Measurements from ENCODE around the gene MAGEC1. TPM values are rescaled to one million over a fixed set of nuclear protein-coding genes. Genes with fewer than 3 reads are reported as not detected.

The MAGEC1 gene
- total RNA-seq, 1 experiment from 2014 or later = not detected

- Histone ChIP-seq H3K4me3 (ENCODE audit: low read depth, low read length, poor library complexity, severe bottlenecking) (no peak overlapping the region), H3K27me3 (replicated peaks; ENCODE audit: insufficient read depth, low read depth, low read length, poor library complexity) (no peaks in the 10 kb centered on the region), H3K27ac (ENCODE audit: low read depth, low read length, poor library complexity, severe bottlenecking) (no peak overlapping the region), H3K4me1 (ENCODE audit: insufficient read depth, low read length, poor library complexity, severe bottlenecking) (no peaks in the 10 kb centered on the region), H3K9me3 (ENCODE audit: low read depth, low read length, poor library complexity, severe bottlenecking) (no peaks in the 10 kb centered on the region), H3K36me3 (ENCODE audit: insufficient read depth, low read length, poor library complexity, severe bottlenecking) (no peaks in the 10 kb centered on the region)
- no peak for DNase-seq (ENCODE audit: low spot score)
- no TSS peak for BruUV-seq (replicated peaks)
- CTCF ChIA-PET = no interaction called here
- POLR2A ChIA-PET (ENCODE audit: low non-redundant PET) = no interaction called here
- TF ChIP-seq, protein P1, sequence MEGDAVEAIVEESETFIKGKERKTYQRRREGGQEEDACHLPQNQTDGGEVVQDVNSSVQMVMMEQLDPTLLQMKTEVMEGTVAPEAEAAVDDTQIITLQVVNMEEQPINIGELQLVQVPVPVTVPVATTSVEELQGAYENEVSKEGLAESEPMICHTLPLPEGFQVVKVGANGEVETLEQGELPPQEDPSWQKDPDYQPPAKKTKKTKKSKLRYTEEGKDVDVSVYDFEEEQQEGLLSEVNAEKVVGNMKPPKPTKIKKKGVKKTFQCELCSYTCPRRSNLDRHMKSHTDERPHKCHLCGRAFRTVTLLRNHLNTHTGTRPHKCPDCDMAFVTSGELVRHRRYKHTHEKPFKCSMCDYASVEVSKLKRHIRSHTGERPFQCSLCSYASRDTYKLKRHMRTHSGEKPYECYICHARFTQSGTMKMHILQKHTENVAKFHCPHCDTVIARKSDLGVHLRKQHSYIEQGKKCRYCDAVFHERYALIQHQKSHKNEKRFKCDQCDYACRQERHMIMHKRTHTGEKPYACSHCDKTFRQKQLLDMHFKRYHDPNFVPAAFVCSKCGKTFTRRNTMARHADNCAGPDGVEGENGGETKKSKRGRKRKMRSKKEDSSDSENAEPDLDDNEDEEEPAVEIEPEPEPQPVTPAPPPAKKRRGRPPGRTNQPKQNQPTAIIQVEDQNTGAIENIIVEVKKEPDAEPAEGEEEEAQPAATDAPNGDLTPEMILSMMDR (conservative IDR thresholded peaks at IDR 0.05; ENCODE audit: low read depth, low read length) = no peak
- no peak for TF ChIP-seq EZH2 (IDR thresholded peaks at IDR 0.05; ENCODE audit: borderline replicate concordance, low read depth, low read length, poor library complexity, severe bottlenecking)
- intact Hi-C loops (cut with micrococcal nuclease; ENCODE audit: unreplicated experiment) = no loop called here
Observed at GRCh38 chrX:141894733-141895132, 9.0 kb upstream of the MAGEC1 start.

GRCh38 chrX:141897690-141898089, 6.0 kb upstream of the MAGEC1 start:
- ChIA-PET POLR2A (ENCODE audit: low non-redundant PET) (no interaction called here), CTCF (no interaction called here)
- BruUV-seq (replicated peaks) = no TSS peak
- H3K9me3 ChIP-seq (ENCODE audit: low read depth, low read length, poor library complexity, severe bottlenecking) = no peaks in the 10 kb centered on the region
- H3K27me3 ChIP-seq (replicated peaks; ENCODE audit: insufficient read depth, low read depth, low read length, poor library complexity) = no peaks in the 10 kb centered on the region
- intact Hi-C loops (cut with micrococcal nuclease; ENCODE audit: unreplicated experiment) = no loop called here
- H3K4me1 ChIP-seq (ENCODE audit: insufficient read depth, low read length, poor library complexity, severe bottlenecking) = no peaks in the 10 kb centered on the region
- H3K27ac ChIP-seq (ENCODE audit: low read depth, low read length, poor library complexity, severe bottlenecking) = no peak overlapping the region
- no peak overlapping the region for H3K4me3 ChIP-seq (ENCODE audit: low read depth, low read length, poor library complexity, severe bottlenecking)
- no peak for DNase-seq (ENCODE audit: low spot score)
- no peak for TF ChIP-seq EZH2 (IDR thresholded peaks at IDR 0.05; ENCODE audit: borderline replicate concordance, low read depth, low read length, poor library complexity, severe bottlenecking)
- TF ChIP-seq, protein P1 (conservative IDR thresholded peaks at IDR 0.05; ENCODE audit: low read depth, low read length) = no peak
- no peaks in the 10 kb centered on the region for H3K36me3 ChIP-seq (ENCODE audit: insufficient read depth, low read length, poor library complexity, severe bottlenecking)

- no peak overlapping the region for H3K4me3 ChIP-seq (ENCODE audit: low read depth, low read length, poor library complexity, severe bottlenecking)
- no TSS peak for BruUV-seq (replicated peaks)
Observed at GRCh38 chrX:141902366-141902765, 1.3 kb upstream of the MAGEC1 start.

More at GRCh38 chrX:141902366-141902765, 1.3 kb upstream of the MAGEC1 start:
- ChIA-PET POLR2A (ENCODE audit: low non-redundant PET) (no interaction called here), CTCF (no interaction called here)
- no peaks in the 10 kb centered on the region for H3K27me3 ChIP-seq (replicated peaks; ENCODE audit: insufficient read depth, low read depth, low read length, poor library complexity)
- DNase-seq (ENCODE audit: low spot score) = no peak
- intact Hi-C loops (cut with micrococcal nuclease; ENCODE audit: unreplicated experiment) = no loop called here
- TF ChIP-seq, protein P1 (conservative IDR thresholded peaks at IDR 0.05; ENCODE audit: low read depth, low read length) = no peak
- TF ChIP-seq EZH2 (IDR thresholded peaks at IDR 0.05; ENCODE audit: borderline replicate concordance, low read depth, low read length, poor library complexity, severe bottlenecking) = no peak
- peaks cover 3% of the 10 kb centered on the region for H3K9me3 ChIP-seq (ENCODE audit: low read depth, low read length, poor library complexity, severe bottlenecking)
- no peaks in the 10 kb centered on the region for H3K4me1 ChIP-seq (ENCODE audit: insufficient read depth, low read length, poor library complexity, severe bottlenecking)
- H3K36me3 ChIP-seq (ENCODE audit: insufficient read depth, low read length, poor library complexity, severe bottlenecking) = no peaks in the 10 kb centered on the region
- H3K27ac ChIP-seq (ENCODE audit: low read depth, low read length, poor library complexity, severe bottlenecking) = no peak overlapping the region

All from A673 (cell line).